Suprapubic skin (tissue), 4 donors: ENCODE results near the gene XYLT2.

Experiments
- EP300 ChIP-seq: sonication (generic); formaldehyde crosslinking; IDR thresholded peaks from one replicate; pipeline ENCODE4 v1.6.1; 2017; ENCODE audit warnings: antibody characterized with exemption
- POLR2A ChIP-seq, 2 donors: fragments of 450-650 bp; IDR thresholded peaks; one replicate each; pipeline ENCODE4 v1.6.1; 2017; ENCODE audit warnings: antibody characterized with exemption in 2 of 2, mild to moderate bottlenecking in 2 of 2, moderate library complexity in 2 of 2
- POLR2AphosphoS5 ChIP-seq, 3 donors: sonication (generic); formaldehyde crosslinking; IDR thresholded peaks; one replicate each; pipeline ENCODE4 v1.6.1; 2017; ENCODE audit warnings: antibody characterized with exemption in 3 of 3
- TF ChIP-seq, protein P1 (sequence below), 2 donors: fragments of 200-600 bp in 1 of 2; fragments of 450-650 bp in 1 of 2; sonication (generic) in 1 of 2; IDR thresholded peaks; one replicate each; pipeline ENCODE4 v1.5.1; 2016 to 2019; ENCODE audit warnings: antibody characterized with exemption in 2 of 2, mild to moderate bottlenecking in 1 of 2, moderate library complexity in 1 of 2

DNA sequence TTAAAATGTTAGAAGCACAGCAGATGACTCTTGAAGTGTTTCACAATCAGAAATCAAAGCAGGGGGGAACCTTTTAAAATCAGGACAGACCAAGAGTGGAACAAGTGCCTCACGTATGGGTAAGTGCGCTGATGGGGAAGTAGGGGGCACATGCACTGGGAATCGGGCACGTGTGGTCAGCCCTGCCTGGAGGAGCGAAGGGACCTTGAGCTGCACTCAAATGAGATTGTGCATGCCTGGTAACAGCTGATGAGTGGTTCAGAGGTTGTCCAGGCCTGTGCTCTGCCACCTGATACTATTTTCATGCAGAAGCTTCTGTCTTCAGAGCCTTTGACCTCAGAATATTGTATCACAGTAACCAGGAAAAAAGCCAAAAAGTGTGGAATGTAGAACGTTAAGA is 13.7 kb upstream of the XYLT2 start:
- TF ChIP-seq, protein P1, sequence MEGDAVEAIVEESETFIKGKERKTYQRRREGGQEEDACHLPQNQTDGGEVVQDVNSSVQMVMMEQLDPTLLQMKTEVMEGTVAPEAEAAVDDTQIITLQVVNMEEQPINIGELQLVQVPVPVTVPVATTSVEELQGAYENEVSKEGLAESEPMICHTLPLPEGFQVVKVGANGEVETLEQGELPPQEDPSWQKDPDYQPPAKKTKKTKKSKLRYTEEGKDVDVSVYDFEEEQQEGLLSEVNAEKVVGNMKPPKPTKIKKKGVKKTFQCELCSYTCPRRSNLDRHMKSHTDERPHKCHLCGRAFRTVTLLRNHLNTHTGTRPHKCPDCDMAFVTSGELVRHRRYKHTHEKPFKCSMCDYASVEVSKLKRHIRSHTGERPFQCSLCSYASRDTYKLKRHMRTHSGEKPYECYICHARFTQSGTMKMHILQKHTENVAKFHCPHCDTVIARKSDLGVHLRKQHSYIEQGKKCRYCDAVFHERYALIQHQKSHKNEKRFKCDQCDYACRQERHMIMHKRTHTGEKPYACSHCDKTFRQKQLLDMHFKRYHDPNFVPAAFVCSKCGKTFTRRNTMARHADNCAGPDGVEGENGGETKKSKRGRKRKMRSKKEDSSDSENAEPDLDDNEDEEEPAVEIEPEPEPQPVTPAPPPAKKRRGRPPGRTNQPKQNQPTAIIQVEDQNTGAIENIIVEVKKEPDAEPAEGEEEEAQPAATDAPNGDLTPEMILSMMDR (IDR thresholded peaks at IDR 0.05): no peak
- TF ChIP-seq EP300: no peak
- no peak for TF ChIP-seq POLR2A (IDR thresholded peaks at IDR 0.05)
- TF ChIP-seq POLR2AphosphoS5 (IDR thresholded peaks at IDR 0.05): no peak
